LNCaP clone FGC (cell line): ENCODE data around the gene WBP4.

Experiments used
- DNase-seq: peaks from one replicate; pipeline ENCODE4 v3.0.0-alpha.2; 2011; ENCODE audit warnings: low read depth
- H3K4me3 ChIP-seq: 2 replicates; pipeline ENCODE4 v1.5.1; 2011; ENCODE audit warnings: mild to moderate bottlenecking, low read depth, low read length, control low read depth
- TF ChIP-seq, protein P1 (sequence below): IDR thresholded peaks from 2 replicates; pipeline ENCODE4 v1.5.1; 2012; ENCODE audit warnings: mild to moderate bottlenecking; ENCODE audit not compliant: control insufficient read depth, insufficient read depth; ENCODE audit errors: extremely low read depth

WBP4 gene

GRCh38 chr13:41018602-41018948, 42.7 kb upstream of the WBP4 start:
- TF ChIP-seq, protein P1, sequence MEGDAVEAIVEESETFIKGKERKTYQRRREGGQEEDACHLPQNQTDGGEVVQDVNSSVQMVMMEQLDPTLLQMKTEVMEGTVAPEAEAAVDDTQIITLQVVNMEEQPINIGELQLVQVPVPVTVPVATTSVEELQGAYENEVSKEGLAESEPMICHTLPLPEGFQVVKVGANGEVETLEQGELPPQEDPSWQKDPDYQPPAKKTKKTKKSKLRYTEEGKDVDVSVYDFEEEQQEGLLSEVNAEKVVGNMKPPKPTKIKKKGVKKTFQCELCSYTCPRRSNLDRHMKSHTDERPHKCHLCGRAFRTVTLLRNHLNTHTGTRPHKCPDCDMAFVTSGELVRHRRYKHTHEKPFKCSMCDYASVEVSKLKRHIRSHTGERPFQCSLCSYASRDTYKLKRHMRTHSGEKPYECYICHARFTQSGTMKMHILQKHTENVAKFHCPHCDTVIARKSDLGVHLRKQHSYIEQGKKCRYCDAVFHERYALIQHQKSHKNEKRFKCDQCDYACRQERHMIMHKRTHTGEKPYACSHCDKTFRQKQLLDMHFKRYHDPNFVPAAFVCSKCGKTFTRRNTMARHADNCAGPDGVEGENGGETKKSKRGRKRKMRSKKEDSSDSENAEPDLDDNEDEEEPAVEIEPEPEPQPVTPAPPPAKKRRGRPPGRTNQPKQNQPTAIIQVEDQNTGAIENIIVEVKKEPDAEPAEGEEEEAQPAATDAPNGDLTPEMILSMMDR, result no peak

DNA sequence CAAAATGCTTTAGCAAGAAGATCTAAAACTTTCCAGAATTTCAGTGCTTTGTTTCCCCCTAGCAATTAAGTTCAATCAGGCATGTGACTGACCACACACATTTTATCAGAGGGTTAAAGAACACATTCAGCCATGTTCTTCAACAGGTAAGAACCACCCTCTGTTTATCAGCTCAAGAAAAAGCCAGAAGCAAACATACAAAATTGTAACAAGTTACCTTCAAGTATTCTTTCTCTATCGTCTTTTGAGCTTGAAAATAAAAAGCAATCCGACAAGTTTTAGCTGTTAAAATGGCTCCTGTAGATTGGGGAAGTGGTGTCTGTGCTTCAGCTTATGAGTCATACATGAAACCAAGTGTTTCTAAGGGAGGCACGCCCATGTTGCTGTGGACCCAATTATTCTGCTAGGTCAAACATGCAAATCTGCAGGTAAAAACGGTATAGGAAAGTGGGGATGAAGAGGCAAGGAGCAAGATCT, 42.3 kb upstream of the WBP4 start, which contains the start of gene ELF1:
TSS of gene ELF1 (minus strand) at position 306 of the 477 bp plus-strand sequence. CDS start 37,262 bp downstream, outside the sequence.
- TF ChIP-seq, protein P1, result no peak
- H3K4me3 ChIP-seq, result peak within 1 kb of the TSS; percentile 48
- DNase-seq, result peak; percentile 58

More at GRCh38 chr13:41018602-41018948, 42.7 kb upstream of the WBP4 start:
- no peak for DNase-seq
- H3K4me3 ChIP-seq, result peak overlapping the region; percentile 48

DNA sequence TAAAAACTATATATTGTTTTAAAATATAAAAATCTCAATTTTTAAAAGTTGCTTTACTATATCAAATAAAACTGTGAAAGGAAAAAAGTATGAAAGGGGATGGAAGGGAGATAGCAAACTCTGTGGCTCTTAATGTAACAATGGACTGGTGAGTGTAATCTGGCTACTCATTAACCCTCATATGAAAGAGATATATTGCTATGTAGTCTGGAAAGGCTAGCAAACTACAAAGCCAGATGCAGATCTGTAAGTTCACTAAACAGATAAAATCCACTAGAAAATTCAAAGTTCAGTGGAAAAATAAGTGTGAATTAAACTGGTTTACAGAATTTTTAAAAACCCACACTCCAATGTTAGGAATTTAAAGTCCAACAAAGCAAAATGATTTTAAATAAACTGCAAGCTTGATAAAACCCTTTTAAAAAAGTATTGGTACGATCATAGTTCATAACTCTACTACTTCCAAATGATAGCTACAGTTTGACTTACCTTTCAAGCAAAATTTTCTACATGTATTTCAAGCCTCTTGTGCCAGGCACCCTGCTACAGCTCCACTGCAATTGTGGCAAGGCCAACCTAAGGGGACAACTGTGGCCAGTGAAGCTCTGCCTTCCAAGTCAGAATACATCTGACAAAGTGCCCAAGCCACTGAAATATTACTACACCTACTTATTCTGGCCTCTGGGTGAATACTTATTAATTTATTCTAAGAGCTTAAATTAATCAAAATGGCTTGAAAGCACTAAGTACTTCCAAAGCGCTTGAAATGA, 41.5 kb upstream of the WBP4 start:
- DNase-seq, result no peak
- TF ChIP-seq, protein P1, result no peak
- H3K4me3 ChIP-seq, result no peak overlapping the region

GRCh38 chr13:41025518-41025917, 35.8 kb upstream of the WBP4 start:
- no peak overlapping the region for H3K4me3 ChIP-seq
- TF ChIP-seq, protein P1, result no peak
- peak; percentile 50 for DNase-seq

DNA sequence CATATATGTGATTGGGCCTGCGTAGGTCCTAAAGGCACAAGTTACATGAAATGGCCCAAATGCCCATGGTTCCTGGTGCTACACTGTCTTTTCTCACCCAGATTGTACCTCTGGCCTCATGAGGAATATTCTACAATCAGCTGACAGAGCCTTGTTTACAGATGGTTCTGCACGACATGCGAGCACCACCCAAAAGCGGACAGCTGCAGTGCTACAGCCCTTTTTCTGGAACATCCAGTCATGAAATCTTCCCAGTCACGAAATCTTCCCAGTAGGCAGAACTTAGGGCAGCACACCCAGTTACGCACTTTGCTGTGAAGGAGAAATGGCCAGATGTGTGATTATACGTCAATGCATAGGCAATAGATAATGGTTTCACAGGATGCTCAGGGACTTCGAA, 34.5 kb upstream of the WBP4 start:
- H3K4me3 ChIP-seq, result no peak overlapping the region
- DNase-seq, result no peak
- TF ChIP-seq, protein P1, result no peak

- no peak overlapping the region for H3K4me3 ChIP-seq
- no peak for DNase-seq
- TF ChIP-seq, protein P1, result no peak
Measured at GRCh38 chr13:41028051-41028450, 33.3 kb upstream of the WBP4 start.
